HG03139 (cell line): ENCODE results near the gene CAMTA1.

ENCODE experiments used
- ATAC-seq: cut with Tn5 transposase; IDR thresholded peaks from one replicate; pipeline ENCODE4 v1.9.1; 2021; ENCODE audit not compliant: unreplicated experiment

The CAMTA1 gene

DNA sequence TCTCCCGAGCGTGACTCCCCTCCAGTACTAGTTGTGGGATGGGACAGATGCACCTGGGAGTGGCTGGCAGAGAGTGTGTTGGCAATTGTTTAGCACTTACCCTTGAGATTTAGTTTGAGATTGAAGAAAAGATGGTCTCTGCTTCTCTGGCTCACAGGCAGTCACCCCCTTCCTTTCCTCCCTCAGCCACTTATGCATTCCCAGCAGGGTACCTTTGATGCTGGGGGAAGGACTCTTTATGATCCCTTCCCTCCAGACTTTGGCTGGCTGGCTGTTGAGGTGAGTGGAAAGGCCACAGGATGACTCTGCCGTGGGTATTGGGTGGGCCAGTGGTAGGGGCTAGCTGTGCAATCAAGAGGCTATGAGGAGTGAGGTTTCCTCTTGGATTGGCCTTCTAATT lies 236.8 kb downstream of the CAMTA1 start:
- no peak for ATAC-seq

DNA sequence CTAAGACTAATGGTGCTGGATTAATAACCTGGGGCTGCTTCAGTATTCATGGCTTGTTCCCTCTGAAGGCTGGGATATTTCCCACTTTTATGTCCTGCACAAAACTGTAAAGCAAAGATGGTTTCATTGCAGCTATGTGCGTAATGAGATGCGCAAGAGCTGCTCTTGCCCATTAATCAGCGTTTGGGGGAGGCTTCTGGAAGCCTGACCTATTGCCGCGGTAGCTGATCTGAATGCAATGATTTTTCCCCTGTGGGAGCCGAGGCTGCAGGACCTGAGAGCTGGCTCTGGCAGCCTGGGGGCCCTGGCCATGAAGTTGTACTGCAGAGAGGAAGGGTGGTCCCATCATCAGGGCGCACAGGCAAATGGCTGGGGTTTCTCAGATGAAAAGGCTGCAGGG lies 239.8 kb downstream of the CAMTA1 start:
- no peak for ATAC-seq

DNA sequence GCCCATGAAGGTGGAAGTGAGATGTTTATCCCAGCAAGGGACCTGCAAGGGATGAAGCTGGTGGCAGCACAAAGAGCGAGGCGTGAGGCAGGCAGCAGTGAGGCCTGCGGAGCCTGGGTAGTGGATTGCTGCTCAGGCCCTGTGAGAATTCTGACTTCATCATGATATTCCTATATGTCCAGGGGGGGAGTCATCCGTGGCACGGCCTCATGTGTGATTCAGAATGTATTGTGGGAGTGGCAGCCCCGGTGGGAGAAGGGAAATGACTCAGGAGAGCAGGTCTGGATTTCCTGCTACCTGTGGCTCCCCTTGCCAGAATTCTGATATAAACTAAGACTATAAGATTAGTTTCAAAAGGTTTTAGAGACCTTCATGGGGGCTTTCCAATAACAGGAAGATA lies 240.9 kb downstream of the CAMTA1 start:
- ATAC-seq = no peak

DNA sequence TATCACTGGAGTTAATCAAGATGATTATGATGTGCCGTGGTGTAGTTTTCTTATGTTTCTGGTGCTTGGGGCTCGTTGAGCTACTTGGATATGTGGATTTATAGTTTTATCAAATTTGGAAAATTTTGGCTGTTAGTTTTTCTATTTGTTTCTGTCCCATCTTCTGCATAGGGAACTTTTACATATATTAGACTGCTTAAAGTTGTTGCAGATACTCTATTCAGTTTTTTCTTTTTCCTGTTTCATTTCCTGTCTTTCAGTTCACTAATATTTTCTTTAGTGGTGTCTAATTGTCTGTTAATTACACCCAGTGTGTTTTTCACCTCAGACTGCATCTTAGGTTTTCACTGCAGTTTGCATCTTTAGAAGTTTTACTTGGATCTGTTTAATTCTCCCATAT lies 247.7 kb downstream of the CAMTA1 start:
- ATAC-seq = no peak

DNA sequence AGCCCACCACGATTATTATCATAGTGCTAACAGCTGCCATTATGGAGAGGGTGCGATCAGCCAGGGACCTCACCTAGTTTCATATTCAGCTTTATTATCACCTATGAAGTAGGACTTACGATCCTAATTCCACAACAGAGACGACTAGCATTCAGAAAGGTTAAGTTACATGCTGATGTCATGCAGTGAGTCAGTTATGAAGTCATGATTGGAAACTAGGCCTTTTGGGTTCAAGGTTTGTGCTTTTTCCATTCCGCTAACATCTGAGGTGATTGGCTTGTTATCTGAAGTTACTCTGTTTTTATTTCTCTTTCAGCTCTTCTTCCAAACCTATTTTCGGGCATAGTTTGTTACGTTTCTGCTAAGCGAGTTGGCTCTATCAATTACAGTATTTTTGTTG lies 251.1 kb downstream of the CAMTA1 start:
- ATAC-seq = no peak

DNA sequence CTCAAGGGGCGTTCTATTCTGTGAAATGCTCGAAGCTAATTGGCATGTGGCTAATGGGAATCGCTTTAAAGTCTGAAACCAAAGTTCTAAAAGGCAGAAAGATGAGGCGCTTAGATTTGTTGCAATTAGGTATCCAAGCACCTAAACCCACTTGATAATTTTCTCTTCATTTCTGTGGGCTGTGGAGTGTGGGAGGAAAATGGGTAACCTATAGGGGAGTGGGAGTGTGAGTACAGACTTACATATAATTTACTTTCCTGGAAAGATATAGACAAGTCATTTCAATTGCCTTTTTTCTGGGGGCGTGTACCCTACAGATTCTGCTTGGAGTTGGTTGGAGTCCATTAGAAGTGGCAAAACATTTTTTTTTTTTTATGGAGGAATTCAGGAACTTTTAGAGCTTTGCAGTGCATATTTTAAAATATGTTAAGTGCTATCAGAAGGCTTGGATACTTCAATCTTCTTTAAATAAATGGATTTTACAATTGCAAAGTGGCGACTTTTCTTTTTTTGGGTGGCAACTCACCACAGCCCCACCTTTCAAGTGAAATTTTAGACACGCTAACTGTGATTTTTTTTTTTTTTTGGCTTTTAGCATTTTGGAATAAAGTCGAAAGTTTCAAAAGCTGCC lies 254.5 kb downstream of the CAMTA1 start:
- ATAC-seq = no peak

DNA sequence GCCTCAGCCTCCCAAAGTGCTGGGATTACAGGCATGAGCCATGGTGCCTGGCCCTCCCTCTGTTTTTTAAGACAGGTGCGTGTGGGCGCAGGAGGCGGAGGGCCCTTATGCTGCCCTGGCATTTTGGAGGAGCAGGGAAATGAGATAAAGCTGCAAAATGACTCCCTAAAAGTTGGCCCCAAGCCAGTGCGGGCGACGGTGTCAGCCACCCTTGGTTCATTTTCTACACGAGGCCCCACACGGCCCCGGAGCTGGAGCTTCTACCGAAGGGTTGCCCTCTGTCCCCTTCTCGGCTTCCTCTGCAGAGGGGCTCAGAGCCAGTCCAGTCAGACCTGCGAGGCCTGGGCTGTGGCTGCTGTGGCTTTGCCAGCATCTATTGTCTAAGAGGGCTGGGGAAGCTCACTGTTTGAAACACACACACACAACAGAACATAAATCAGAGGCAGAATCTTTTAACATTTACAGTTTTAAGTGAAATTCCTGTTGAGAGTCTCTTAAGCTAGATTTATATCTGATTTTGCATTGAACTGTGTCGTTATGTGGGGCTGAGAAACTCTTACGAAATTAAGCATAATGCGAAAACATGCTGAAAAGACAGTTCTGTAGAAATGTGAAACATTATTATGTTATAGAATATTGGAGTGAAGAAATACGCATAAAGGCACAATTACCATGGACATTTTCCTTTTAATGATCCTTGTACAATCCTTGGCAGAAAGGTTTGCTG lies 255.9 kb downstream of the CAMTA1 start:
- ATAC-seq = no peak

DNA sequence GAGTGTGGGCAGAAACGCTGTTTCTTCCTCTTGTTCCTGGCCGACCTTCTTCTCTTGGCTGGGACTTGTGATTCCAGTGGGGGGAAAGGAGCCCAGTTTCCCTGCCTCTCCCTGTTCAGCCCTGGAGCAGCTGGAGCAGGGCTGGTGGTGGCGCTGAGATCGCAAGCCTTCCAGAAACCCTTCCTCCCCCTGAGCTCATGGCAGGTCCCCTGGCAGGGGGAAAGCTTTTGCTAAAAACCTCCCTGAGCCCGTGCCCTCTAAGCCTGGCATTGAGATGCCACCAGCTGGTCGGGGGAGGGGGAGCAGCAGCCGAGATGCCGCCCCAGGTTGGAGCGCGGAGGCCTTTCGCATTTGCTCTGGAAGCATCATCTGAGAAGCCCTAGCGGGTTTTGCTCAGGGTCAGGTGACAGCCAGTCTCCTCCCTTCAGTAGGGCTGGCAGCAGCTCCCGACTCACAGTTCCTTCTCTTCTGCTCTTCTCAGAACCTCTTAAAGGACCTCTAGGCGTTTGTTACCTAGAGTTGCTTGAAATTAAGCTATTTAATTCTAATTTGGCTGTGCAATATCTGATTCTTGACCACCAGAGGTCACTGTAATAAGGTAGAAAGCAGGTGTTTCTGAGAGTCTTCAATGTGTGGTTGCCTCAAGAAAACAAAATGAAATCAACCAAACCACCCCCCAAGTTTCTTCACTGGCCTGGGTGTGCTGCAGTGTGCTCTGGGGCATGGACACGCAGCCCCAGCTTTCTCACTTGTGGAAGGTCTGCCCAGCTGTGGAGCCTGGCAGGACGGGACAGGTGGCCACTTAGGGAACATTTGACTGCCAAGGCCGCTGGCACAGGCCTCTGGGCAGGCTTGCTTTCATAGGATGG lies 257.3 kb downstream of the CAMTA1 start:
- ATAC-seq = no peak

DNA sequence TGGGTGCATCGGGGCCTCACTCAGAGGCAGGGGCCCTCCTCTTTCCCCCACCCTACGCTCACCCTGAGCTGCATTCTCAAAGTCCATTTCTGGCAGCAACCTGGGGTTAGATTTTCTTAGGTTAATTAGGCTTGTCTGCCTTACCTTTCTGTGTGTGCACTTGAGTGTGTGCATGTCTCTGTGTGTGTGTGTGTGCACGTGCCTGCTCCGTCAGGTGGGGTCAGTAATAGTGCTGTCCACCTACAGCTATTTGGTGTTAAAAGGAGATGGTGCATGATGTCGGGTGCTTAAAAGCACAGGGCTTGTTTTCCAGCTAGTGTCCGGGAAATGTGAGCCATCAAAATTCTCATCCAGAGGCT lies 257.9 kb downstream of the CAMTA1 start:
- no peak for ATAC-seq

DNA sequence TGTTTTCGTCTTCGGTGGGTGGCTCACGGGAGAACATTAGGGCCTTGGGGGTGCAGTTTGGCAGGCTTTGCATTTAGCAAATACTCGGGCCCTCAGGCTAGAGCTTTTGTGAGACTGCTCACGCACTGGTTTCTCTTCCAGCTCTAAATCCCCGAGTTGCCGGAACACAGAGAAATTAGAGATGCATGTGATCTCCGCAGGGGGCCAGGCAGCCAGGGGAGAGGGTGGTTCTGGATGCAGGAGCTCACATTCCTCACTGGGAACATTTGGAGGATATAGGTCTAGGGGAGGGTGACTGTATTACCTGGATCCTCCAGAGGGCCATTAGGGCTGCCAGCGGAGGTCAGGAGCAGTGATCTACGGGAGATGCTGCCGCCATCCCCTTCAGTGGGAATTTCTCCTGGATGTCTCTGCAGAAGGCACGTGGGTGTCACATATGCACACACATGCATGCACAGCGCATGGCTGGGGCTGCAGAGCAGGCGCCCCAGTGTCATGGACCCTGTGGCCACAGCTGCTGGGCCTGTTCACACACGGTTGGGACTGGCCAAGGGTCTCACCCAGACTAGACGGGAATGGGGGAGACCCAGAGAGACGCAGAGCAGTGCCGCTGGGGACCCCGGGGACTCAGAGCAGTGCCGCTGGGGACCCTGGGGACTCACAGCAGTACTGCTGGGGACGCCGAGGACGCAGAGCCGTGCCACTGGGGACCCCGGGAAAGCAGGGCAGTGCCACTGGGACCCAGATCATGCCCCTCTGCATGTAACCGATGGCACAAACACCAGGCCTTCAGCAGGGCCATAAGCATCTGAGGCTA lies 258.7 kb downstream of the CAMTA1 start:
- no peak for ATAC-seq

DNA sequence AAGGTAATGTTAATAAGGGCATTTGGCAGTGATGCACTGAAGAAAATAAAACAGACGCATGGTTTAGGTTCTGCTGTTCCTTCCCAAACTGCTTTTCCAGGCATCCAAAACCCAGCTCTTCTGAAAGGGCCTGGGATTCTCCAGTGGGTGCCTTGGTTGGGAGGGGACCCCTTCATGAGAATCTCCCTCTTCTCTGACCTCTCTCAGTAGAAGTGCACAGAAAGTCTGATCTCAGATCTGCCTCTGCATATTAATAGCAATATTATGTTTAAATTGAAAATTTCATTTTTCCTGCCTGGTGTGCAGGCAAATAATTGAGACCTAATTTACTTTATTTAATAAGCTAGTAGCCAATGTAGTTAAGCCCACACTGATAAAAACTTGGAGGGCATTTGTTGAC lies 260.6 kb downstream of the CAMTA1 start:
- no peak for ATAC-seq

DNA sequence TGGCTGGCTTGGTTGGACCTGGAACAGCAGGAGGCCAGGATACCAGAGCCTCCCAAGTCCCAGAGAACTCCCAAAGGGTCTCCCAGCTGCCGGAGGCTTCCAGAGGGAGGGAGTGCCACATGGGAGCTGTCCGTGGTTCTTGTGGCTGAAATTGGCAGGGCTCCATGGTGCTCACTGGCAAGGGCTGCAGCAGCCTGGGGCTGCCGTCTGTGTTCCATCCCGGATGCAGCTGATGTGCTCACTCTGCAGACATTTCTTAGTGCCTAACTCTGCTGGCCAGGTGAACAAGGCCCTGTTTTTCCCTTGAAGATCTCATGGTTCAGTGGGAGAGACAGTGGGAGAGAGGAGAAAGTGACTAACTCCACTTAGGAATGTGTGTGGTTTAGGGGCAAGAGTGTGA lies 261.1 kb downstream of the CAMTA1 start:
- no peak for ATAC-seq

DNA sequence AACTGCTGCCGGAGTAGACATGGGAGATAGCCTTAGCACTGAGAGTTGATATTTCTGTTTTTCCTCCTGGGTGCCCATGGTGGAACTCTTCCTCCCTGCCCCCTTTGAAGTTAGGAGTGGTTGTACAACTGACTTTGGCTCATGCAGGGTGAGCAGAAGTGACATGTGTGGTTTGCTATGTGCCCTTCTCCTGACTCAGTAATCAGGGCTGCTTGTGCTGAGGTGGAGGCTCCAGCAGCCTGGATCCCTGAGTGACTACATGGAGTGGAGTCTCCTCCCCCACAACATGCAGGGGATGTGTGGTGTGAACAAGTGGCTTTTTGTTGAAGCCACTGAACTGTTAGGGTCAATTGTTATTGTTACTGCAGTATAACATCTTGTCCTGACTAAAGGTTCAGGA lies 261.6 kb downstream of the CAMTA1 start:
- no peak for ATAC-seq

DNA sequence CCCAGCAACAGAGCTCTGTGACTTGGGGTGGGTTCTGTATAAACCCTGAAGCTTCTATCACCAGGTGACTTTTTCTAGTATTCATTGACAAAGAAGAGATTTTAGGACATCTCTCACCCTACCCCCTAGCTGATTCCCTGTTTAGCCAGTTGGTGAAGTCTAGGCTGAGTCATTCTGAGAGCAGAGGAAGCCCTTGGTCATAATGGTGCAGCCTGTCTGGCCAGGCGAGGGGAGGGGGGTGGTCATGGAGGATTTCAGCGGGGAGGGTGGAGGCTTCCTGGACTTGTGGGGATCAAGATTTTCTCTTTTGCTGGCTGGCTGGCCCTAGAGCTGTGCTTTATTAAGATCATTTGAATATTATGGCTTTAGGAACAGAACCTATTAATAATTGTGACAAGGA lies 262.6 kb downstream of the CAMTA1 start:
- ATAC-seq = no peak

DNA sequence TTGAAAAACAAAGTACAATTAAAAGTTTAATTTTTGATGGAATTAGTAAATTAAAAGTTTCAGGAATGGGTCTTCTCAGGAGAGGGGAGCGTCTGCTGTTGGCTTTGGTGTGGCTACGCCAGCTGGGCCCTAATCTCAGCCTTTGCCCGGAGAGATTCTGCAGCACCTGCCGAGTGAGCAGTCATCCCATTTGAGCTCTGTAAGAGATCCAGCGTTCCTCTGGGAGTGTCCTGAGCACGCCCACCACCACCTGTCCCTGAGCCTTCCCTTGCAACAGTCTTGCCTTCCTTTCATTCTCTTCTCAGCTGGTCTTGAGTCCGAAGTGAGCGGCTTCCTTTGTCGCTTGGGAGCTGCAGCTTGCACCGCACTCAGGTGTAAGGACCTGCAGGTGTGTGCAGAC lies 263.1 kb downstream of the CAMTA1 start:
- no peak for ATAC-seq

DNA sequence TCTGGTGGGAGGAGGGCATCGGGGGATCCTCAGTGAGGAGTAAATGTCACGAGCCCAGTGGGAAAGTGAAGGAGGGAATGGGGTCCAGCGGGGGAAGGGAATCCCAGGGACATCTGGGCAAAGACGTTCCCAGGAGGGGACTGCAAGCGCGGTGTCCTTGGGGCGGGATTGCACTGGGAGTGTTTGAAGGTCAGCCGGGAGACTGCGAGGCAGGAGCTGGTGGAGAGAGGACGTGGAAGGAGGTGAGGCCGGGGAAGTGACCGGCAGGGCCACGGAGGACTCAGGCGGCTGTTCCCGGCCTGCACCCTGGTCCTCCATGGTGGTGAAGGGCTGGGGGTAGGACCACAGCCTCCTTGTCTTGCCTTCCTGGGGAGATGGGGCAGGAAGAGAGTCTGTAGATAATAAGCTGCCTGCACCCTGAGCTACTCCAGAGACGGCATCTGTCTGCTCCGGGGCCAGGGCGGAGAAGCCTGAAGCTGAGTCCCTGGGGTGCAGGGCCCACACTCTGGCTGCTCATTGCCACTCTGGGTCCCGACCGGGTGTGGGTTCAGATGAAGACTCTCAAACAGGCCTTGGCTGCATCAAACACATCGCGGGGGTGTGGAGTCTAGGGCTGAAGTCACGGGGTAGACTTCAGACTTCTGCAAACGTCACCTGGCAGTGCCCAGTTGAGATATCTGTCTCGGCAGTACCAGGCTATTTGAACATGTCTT lies 264.8 kb downstream of the CAMTA1 start:
- ATAC-seq = no peak

DNA sequence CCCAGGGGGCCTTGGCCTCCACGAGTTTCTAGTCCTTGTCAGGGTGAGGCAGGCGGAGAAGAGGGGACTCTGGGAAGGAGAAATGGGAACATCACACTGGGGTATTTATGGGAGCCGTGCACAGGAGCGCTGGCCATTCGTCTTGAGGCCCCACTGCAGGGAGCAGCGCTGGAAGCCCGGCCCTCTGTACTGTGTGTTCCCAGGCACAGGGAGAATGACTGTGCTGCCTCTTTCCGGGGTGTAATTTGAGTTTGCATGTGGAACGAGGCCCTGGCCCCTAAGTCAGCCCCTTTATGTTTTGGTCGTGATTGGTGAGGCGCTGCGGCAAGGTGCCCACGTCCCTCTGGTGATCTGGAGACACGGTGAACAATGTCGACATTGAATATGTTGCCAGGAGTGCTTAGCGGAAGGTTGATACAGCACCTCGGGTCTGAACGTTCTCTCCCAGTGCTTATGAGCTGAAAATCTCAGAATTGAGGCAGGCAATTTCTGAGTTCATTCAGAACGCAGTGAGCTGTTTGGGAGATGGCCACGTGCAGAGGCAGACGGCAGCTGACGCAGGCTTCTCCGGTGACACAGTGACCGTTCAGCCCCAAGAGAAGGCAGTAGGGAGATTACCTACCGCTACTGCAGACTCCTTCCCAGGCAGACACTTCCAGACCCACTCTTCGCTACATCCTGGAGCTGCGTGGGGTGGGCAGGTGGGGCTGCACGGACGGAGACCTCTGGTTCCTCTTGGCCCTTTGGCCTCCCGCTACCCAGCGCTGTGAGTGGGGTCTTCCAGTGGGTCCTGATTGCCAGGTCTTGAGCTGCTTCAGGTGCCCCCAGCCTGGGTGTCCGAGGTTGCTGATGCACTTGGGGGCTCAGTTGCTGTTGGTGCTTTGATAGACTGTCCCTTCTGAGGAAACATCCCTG lies 265.8 kb downstream of the CAMTA1 start:
- no peak for ATAC-seq

DNA sequence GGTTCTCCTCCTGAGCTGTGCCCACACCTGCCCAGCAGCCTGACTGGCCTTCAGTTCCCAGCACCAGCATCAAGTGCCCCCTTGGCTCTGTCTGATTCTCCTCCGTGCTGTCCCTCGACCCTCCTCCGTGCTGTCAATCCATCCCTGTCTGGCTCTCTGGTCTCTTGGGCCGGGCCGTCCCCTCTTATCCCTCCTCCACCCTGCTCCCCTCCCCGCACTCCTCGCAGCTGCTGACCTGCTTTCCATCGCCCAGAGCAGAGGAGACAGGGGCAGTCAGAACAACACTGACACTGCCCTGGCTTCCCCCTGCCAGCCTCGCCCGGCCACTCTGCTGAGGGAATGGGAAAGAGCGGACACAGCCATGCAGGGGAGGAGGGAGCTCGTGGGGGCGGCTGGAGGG lies 267.4 kb downstream of the CAMTA1 start:
- ATAC-seq = no peak

DNA sequence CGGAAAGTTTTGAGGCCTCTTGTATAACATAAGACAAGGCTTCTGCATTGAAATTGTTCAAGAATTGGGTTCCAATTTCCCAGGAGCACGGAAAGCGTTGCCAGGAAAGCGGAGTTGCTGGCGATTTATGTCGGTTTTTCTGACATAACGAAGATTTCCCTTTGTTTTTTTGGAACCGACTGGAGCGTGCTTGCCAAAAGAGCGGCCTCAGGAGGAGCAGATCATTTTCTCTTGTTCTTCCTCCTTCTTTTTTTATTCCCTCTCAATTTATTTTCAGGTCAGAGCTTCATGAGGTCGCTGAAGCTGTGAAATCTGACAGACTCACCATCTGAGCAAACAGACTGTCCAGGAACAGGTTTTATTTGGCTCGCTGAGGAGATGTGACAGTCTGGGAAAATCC lies 275.5 kb downstream of the CAMTA1 start:
- ATAC-seq = no peak
